Gastrocnemius medialis (tissue), 4 donors: ENCODE data around the gene PRRT4. TPM values are rescaled to one million over a fixed set of nuclear protein-coding genes. Genes with fewer than 3 reads are reported as not detected.
A peak's percentile ranks its signal among the peaks of the same experiment; 100 is the strongest.

Source experiments
- ATAC-seq, 2 donors: fragments of 150-250 bp; one replicate each; pipeline ENCODE4 v1.9.1; 2016
- DNase-seq, 2 donors: peaks; one replicate each; pipeline ENCODE4 v3.0.0-alpha.2; 2019
- H3K27ac ChIP-seq, 4 donors: fragments of 200-600 bp; sonication (generic); 1 replicate in 1 of 4; 2 replicates in 3 of 4; pipeline ENCODE4 v1.5.1; 2016 to 2018; ENCODE audit warnings: mild to moderate bottlenecking in 2 of 4, moderate library complexity in 1 of 4
- H3K27me3 ChIP-seq, 3 donors: fragments of 200-600 bp; sonication (generic) in 2 of 3; 1 replicate in 1 of 3; 2 replicates in 2 of 3; pipeline versions ENCODE4 v1.5.1 to v1.6.0; 2016 to 2019; ENCODE audit warnings: mild to moderate bottlenecking in 1 of 3, moderate library complexity in 1 of 3
- H3K36me3 ChIP-seq, 2 donors: fragments of 200-600 bp; sonication (generic) in 1 of 2; one replicate each; pipeline ENCODE4 v1.5.1; 2017 to 2018
- H3K4me1 ChIP-seq, 2 donors: fragments of 200-600 bp; sonication (generic) in 1 of 2; one replicate each; pipeline ENCODE4 v1.5.1; 2016 to 2017; ENCODE audit warnings: mild to moderate bottlenecking in 2 of 2
- H3K4me3 ChIP-seq, 4 donors: fragments of 200-600 bp; sonication (generic) in 3 of 4; 1 replicate in 1 of 4; 2 replicates in 3 of 4; pipeline ENCODE4 v1.5.1; 2016 to 2019; ENCODE audit warnings: mild to moderate bottlenecking in 2 of 4
- H3K9me3 ChIP-seq, 3 donors: fragments of 200-600 bp; sonication (generic) in 2 of 3; 1 replicate in 1 of 3; 2 replicates in 2 of 3; pipeline ENCODE4 v1.5.1; 2016 to 2019
- CTCF ChIP-seq, 5 experiments: fragments of 450-650 bp in 3 of 5; fragments of 200-600 bp in 2 of 5; sonication (generic) in 2 of 5; IDR thresholded peaks in 4 of 5; conservative IDR thresholded peaks in 1 of 5; 1 replicate in 4 of 5; 2 replicates in 1 of 5; pipeline ENCODE4 v1.5.1; 2016 to 2019; ENCODE audit warnings: antibody characterized with exemption in 5 of 5, mild to moderate bottlenecking in 3 of 5, moderate library complexity in 3 of 5
- POLR2A ChIP-seq, 2 donors: fragments of 450-650 bp; IDR thresholded peaks; one replicate each; pipeline ENCODE4 v1.6.1; 2017; ENCODE audit warnings: antibody characterized with exemption in 2 of 2, mild to moderate bottlenecking in 2 of 2, moderate library complexity in 2 of 2
- in situ Hi-C, 4 donors: fragments of 200-750 bp; cut with MboI; loops; one replicate each; pipeline versions ENCODE4 v1.15.0 to v1.8.0; 2017; ENCODE audit warnings: low sequenced_read_pairs in 4 of 4
- intact Hi-C: fragments of 100-400 bp; cut with DNase I; formaldehyde crosslinking; loops from one replicate; pipeline ENCODE4 v1.15.1; 2023; ENCODE audit warnings: low total_unique reads
- total RNA-seq, 4 donors: library from RNA; depleted of rRNA; stranded (reverse); fragments of >200 nt; gene quantifications; one replicate each; pipeline versions ENCODE4 v1.1.0 to v1.2.3, GENCODE V29; 2016

PRRT4 gene
- total RNA-seq, 4 donors from 2014 or later, result 0.22 to 2.2 (median 0.64) TPM

DNA sequence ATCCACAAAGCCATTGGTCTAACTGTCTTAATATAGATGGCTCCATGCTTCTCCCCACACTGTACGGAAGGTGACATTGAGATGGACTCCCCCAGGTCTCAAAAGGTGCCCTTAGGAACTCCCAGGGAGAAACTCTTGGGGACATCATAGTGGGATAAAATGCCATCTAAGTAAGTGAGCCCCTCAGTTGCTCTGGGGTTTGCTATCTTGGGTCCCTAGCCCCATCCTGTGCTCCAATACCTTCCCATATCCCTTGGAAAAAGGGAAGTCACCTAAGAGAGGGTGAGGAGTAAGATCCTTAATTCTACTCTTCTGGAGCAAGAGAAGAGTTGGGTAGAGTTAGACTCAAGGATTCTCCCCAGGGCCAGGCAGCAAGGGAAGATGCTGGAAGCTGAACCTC is 7.9 kb downstream of the PRRT4 start:
- no peak overlapping the region for H3K27ac ChIP-seq
- no peak for DNase-seq
- H3K9me3 ChIP-seq, result no peaks in the 10 kb centered on the region
- H3K36me3 ChIP-seq, result no peaks in the 10 kb centered on the region
- H3K4me1 ChIP-seq, result no peaks in the 10 kb centered on the region
- H3K27me3 ChIP-seq, result peaks cover 0 to 5% (median 0%) of the 10 kb centered on the region in 3 donors
- TF ChIP-seq POLR2A (IDR thresholded peaks at IDR 0.05) (no peak), CTCF (IDR thresholded peaks at IDR 0.05 in 4 of 5, conservative IDR thresholded peaks at IDR 0.05 in 1 of 5) (no peak)
- H3K4me3 ChIP-seq, result no peak overlapping the region
- no peak for ATAC-seq
- intact Hi-C loops, result no loop called here
- in situ Hi-C loops, result no loop called here

GRCh38 chr7:128353189-128353588 is 8.3 kb downstream of the PRRT4 start:
- Histone ChIP-seq H3K4me1 (no peaks in the 10 kb centered on the region), H3K27ac (no peak overlapping the region), H3K36me3 (no peaks in the 10 kb centered on the region), H3K27me3 (peaks cover 0 to 5% (median 0%) of the 10 kb centered on the region in 3 donors), H3K9me3 (no peaks in the 10 kb centered on the region), H3K4me3 (no peak overlapping the region)
- intact Hi-C loops (no loop called here), in situ Hi-C loops (no loop called here)
- no peak for DNase-seq
- TF ChIP-seq POLR2A (IDR thresholded peaks at IDR 0.05) (no peak), CTCF (IDR thresholded peaks at IDR 0.05 in 4 of 5, conservative IDR thresholded peaks at IDR 0.05 in 1 of 5) (no peak)
- no peak for ATAC-seq

DNA sequence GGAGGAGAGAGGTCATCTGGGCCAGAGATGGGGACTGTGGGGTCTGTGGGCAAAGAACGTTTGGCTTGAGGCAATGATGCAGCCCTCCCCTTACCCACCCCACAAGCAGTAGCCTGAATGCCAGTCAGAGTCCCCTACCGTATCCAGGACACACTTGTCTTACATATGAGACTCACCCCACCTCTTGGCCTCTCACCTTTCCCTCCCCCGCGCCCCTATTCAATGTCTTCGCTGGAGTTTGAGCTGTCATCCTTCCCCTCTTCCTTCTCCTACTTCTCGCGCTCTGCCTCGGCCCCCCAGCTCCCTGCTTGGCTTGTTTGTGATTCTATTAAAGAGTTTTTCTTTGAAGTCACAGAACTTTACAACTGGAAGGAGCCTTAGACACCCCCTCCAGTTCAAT is 8.9 kb downstream of the PRRT4 start:
- DNase-seq (no peak), ATAC-seq (no peak)
- TF ChIP-seq CTCF (IDR thresholded peaks at IDR 0.05 in 4 of 5, conservative IDR thresholded peaks at IDR 0.05 in 1 of 5) (no peak), POLR2A (IDR thresholded peaks at IDR 0.05) (no peak)
- no peaks in the 10 kb centered on the region for H3K4me1 ChIP-seq
- peaks cover 0 to 5% (median 0%) of the 10 kb centered on the region in 3 donors for H3K27me3 ChIP-seq
- no peaks in the 10 kb centered on the region for H3K9me3 ChIP-seq
- H3K36me3 ChIP-seq, result no peaks in the 10 kb centered on the region
- no peak overlapping the region for H3K27ac ChIP-seq
- in situ Hi-C loops (no loop called here), intact Hi-C loops (no loop called here)
- no peak overlapping the region for H3K4me3 ChIP-seq

- intact Hi-C loops, result no loop called here
- peak in 1 of 2 donors; percentile 41 for DNase-seq
- Histone ChIP-seq H3K27ac (no peak overlapping the region), H3K4me1 (no peaks in the 10 kb centered on the region), H3K36me3 (no peaks in the 10 kb centered on the region), H3K9me3 (no peaks in the 10 kb centered on the region), H3K27me3 (peaks cover 0 to 5% (median 0%) of the 10 kb centered on the region in 3 donors), H3K4me3 (peak overlapping the region in 2 of 4 donors; percentile 19 to 25)
- ATAC-seq, result peak; percentile 25 to 51
- no peak for TF ChIP-seq POLR2A (IDR thresholded peaks at IDR 0.05)
- TF ChIP-seq CTCF (IDR thresholded peaks at IDR 0.05 in 4 of 5, conservative IDR thresholded peaks at IDR 0.05 in 1 of 5), result peak; percentile 30 to 72 (median 55)
- in situ Hi-C loops, result no loop called here
These were observed 9.3 kb downstream of the PRRT4 start for GRCh38 chr7:128352153-128352537.
